Measurements from ENCODE around the gene ANLN.

Gene ANLN

DNA sequence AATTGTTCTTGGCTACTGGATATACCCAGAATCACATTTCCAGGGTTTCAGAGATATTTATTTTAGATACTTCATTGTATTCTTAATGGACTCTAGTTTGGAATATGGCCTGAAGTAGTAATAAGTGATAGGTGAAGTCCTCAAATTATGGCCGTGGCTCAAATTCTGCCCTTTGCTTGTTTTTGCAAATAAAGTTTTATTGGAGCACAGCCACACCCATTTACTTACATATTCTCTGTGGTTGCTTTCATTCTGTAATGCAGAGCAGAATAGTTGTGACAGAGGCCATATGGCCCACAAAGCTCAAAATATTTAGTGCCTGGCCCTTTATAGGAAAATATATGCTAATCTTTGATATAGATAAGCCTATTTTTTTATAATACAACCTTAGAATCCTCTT is 19.5 kb downstream of the ANLN start:
- DNase-seq (ENCODE audit: low spot score) (no peak), FAIRE-seq (no peak)

DNA sequence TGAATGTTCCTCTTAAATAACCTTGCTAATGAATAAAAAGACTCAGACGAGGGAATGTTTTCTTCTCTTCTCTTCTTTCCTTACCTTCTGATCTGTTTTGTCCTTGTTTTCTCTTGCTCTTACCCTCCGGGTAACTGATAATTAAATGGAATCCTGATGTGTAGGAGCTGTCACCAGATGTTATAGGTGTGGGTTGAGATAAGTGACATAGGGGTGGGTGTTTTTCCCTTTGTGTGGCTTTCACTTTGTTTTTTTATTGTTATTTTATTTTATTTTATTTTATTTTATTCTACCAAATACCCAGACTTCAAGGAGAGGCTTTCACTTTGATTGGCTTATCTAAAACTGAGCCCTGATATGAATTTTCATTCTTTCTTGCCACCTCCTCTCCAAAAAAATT is 25.5 kb downstream of the ANLN start:
- DNase-seq (ENCODE audit: low spot score) = no peak
- FAIRE-seq = no peak

DNA sequence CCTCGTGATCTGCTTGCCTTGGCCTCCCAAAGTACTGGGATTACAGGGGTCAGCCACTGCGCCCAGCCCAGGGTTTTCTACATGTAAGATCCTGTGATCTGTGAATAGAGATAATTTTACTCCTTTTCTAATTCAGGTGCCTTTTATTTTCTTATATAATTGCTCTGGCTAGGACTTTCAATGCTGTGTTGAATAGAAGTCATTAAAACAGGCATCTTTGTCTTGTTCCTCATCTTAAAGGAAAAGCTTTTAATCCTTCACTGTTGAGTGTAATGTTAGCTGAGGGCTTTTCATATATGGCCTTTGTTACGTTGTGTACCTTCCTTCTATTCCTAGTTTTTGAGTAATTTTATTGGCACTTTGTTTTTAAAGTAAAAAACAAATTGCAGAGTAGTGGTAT is 26.6 kb downstream of the ANLN start:
- DNase-seq (ENCODE audit: low spot score) = no peak
- FAIRE-seq = no peak

DNA sequence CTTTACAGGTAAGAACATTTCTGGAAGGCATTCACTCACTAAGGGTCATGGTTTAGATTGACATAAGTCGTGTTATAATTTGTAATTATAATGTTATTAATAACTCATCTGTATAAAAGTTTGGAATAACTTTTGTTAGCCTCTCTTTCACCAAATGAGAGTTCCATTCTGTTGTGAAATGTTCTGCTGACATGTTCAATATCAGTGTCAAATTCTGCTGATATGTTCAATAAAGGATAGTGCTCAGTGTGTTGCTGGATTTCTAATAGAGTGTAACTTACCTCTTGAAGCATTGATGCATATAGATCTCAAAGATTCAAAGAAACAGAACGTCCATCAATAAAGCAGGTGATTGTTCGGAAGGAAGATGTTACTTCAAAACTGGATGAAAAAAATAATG is 30.6 kb downstream of the ANLN start:
- no peak for DNase-seq (ENCODE audit: low spot score)
- no peak for FAIRE-seq

DNA sequence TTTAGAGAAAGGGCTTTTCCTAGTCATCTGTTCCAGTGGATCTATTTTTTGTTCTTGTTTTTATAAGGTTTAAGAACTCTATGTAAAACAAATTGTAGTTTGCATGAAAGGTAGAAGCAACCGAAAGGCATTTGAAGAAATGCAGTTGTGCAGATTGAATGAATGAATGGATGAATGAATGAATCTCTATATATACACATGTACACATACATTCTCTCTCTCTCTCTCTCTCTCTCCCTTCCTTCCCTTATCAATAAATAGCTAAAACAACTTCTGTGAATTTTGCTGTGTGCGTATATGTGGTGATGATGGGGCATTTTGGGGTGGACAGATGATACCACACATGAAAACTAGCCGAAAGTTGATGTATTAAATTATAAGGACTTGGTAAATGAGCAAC is 32.4 kb downstream of the ANLN start:
- no peak for FAIRE-seq
- DNase-seq (ENCODE audit: low spot score) = no peak

DNA sequence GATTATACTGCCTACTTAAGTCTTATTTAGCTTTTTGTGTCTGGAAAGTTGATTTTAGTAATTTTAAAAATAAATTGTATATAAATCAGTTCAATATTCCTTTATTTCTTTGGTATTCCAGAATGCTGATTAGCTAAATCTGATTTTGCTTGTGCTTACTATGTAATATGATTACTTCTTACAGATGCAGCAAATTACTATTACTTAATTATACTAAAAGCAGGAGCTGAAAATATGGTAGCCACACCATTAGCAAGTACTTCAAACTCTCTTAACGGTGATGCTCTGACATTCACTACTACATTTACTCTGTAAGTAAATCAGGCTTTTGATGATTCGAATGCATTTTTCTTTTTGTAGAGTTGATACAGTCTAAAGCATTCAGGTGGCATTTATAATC is 34.0 kb downstream of the ANLN start:
- DNase-seq (ENCODE audit: low spot score) (no peak), FAIRE-seq (no peak)

DNA sequence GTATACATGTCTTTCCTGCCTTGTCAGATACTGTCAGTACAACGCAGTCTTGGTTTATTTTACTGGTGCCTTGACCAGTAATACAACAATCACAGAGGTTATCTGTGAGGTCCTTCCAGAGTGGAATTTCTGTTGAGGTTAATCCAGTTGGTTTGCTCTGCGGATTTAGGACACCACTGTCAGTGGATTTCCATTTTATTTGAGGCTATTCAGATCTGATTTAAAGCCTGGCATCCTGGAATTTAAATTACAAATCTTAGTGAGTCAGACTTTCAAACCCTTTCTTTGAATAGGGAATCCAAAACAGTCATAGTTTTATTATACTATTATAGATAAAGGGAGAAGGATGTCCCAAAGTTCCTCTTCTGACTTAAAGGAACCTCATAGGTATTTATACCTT is 40.5 kb downstream of the ANLN start:
- no peak for DNase-seq (ENCODE audit: low spot score)
- peak; percentile 21 for FAIRE-seq

DNA sequence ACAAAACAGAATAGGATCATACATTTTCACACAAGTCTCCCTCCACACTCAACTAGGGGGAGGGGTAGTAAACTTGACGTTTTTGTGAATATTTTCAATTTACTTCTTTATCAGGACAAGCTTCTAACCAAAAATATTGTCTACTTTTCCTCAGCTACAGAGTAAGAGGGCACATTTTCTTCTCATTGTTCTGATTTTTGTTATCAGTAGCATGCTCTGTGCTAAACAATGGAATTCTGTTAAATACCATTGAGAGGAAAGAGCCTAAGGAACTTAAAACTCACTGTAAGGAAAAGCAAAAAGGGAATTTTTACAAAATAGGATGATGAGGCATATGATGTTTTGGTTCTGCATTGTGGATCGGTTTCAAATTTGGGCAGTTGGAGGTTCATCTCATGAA is 41.2 kb downstream of the ANLN start:
- no peak for FAIRE-seq
- no peak for DNase-seq (ENCODE audit: low spot score)

DNA sequence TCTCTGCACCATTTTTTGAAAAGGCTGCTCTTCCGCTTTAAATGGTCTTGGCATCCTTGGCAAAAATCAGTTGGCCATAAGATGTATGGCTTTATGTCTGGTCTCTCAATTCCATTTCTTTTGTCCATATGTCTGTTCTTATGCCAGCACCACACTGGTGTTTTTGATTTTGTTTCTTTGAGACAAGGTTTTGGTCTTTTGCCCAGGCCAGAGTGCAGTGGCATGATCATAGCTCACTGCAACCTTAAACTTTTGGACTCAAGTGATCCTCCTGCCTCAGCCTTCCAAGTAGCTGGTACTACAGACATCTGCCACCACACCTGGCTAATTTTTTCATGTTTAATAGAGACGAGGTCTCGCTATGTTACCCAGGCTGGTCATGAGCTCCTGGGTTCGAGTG is 48.5 kb downstream of the ANLN start:
- DNase-seq (ENCODE audit: low spot score) (no peak), FAIRE-seq (no peak)

DNA sequence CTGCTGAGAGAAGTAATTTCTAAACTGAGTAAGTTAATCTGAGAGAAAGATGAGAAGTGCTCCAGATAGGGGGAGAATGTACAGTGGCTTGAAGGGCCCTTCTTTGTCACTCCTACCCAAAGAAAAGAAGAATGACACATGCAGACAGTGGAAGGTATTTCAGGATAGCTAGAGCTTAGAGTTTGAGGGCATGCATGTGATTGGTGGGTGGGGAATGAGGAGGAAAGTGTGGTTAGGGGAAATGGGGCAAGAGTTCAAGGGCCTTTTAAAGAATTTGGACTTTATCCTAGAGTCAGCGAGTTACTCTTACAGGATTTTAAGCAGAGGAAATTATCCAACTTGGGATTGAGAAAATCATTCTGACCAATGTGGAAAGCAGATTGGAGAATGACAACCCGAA is 50.0 kb downstream of the ANLN start:
- FAIRE-seq (no peak), DNase-seq (ENCODE audit: low spot score) (no peak)

DNA sequence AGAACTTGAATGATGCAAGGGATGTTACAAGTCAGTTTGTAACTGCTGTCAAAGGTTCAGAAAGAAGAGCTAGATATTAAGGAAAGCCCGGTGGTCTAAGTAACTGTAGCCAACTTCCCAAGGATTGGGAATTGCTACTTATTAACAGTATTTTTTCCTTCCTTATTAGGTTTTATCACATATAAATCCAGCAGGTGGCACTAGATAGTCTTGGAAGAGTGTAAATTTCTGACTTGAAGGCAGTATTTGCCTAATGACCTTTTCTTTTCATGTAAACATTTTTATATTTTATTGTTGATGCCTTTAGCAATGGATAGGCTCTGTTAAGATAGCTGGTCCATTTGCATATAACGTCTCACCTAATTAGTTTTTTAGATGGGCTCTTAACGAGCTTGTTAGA is 51.2 kb downstream of the ANLN start:
- FAIRE-seq = peak; percentile 45
- DNase-seq (ENCODE audit: low spot score) = peak; percentile 25

DNA sequence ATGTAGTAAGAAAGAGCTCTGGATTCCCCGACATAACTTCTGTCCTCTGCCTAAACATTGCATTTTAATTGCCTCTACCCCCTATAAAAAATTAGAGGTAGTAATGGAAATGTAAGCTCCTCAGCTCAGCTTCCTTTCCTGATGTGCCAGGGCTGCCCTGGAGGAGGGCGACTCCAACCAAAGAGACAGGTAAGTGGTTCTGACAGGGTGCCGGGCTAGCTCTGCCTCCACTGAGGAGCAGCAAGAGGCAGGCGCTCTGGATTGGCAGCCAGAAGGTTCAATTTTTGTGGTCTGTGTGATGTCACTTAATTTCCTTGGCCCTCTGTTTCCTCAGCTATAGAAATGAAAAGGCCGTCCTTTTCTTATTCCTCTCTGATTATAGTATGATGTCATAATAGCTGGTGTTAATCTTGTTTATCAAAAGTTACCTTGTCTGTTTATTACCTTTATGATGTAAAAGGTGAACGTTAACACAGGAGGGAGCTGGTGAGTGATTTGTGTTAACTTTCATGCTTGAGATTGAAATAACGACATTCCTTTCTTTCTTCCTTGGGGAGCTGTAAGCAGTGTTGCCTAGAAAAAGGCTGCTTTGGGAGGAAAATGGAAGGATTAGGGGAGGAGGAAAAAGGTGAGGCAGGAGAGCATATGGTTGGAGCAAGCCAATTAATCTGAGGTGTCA is 51.8 kb downstream of the ANLN start:
- no peak for FAIRE-seq

DNA sequence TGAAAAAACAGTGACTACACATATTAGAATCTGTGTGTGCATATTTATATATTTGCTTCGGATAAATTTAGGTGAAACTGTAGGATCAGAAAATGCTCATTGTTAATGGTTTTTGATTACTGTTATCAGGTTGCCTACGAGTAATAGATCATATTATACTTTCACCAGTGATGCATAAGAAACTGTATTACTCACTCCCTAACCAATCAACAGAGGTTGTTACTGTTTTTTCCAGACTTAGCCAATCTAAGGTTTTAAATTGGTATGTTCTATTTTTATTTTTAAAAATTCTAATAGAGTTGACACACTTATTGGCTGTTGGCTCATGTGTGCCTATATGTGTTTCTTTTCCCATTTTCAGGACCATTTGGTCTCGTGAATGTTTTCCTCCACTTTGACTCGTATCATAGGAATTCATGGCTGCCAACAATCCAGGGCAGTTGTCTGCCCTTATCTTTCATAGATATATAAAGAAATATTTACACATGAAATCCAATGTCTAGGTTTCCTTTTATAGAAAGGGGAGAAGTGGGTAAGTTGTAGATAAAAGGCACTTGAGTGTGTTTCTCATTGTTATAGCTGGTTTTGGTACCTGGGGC is 59.2 kb downstream of the ANLN start:
- FAIRE-seq (peak; percentile 26), DNase-seq (ENCODE audit: low spot score) (no peak)

More for the DNA sequence above, 51.8 kb downstream of the ANLN start:
- no peak for DNase-seq (ENCODE audit: low spot score)

DNA sequence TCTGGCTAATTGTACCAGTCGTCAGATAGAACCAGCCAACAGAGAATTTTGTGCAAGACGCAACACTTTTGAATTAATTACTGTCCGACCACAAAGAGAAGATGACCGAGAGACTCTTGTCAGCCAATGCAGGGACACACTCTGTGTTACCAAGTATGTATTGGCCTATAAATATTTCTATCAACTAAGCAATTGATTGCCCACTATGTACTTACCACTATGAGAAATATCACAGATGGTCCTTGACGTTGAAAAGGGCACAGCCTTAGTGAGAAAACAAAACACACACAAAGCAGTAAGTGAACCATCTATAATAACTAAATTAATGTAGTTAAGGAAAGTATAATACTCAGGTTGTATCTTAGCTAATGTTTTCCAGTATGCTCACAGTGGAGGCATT is 60.0 kb downstream of the ANLN start:
- DNase-seq (ENCODE audit: low spot score) = no peak
- no peak for FAIRE-seq

DNA sequence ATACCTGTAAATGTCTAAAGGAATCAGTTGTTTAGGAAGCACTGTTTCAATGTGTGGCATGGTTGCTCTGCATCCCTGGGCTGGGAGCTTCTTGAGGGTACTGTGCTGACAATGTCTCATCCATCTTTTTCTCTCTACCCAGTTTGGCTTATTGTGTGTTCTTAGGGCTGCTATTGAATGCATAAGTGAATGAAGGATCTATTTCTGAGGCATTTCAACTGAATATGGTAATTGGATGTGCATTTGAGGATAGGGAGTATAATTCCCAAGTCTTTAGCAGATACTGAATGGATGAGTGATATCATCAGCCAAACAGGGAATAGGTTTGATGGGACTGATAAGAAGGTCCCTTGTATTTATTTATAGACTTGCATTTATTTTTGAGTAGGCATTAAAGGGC is 64.1 kb downstream of the ANLN start:
- FAIRE-seq = no peak
- no peak for DNase-seq (ENCODE audit: low spot score)

DNA sequence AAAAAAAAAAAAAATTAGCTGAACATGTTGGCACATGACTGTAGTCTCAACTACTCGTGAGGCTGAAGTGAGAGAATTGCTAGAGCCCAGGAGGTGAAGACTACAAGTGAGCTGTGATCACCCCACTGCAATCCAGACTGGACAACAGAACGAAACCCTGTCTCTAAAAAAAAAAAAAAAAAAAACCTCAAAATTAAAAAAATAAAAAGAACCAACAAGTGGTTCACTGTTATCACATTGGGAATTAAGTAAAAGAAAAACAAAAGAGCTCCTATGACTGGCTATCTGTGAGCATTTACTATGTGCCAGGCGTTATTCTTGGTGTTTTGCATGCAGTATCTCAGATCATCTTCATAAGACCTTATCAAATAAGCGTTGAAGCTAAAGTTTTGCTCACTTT is 66.0 kb downstream of the ANLN start:
- no peak for DNase-seq (ENCODE audit: low spot score)
- FAIRE-seq = no peak

DNA sequence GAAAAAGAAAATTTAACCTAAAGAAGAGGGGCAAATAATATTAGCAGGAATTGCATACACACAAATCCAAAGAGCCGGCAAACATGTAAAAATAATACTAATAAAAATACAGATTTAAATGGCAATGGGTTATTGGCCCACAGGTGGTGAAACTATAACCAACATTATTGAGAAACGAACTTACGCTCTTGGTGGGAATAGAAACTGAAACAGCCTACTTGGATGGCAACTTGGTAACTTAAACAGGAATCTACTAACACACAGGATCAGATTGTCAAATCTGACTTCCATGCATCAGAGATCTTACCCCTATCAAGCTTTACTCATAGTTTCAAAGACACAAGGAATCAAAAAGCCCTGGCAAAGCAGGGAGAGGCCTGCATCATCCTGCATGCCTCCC is 66.5 kb downstream of the ANLN start:
- FAIRE-seq (no peak), DNase-seq (ENCODE audit: low spot score) (no peak)

DNA sequence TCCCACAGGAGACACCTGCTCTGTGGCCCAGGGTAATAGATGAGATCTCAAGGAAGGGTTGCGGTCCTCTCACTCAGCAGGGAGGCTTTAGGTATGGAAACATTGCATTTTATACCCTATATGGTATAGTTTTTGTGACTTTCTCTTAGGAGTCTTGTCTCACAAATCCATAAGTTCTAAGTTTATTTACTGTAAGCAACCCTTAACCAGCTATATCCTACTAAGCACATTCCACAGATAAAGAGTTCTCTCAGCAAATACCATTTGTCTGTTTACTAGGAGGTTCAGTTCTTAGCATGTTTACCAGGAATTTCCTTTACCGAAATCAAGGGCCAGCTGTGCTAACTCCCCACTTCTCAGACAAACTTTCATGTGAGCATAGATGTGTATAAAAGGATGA is 66.9 kb downstream of the ANLN start:
- FAIRE-seq = no peak
- no peak for DNase-seq (ENCODE audit: low spot score)

DNA sequence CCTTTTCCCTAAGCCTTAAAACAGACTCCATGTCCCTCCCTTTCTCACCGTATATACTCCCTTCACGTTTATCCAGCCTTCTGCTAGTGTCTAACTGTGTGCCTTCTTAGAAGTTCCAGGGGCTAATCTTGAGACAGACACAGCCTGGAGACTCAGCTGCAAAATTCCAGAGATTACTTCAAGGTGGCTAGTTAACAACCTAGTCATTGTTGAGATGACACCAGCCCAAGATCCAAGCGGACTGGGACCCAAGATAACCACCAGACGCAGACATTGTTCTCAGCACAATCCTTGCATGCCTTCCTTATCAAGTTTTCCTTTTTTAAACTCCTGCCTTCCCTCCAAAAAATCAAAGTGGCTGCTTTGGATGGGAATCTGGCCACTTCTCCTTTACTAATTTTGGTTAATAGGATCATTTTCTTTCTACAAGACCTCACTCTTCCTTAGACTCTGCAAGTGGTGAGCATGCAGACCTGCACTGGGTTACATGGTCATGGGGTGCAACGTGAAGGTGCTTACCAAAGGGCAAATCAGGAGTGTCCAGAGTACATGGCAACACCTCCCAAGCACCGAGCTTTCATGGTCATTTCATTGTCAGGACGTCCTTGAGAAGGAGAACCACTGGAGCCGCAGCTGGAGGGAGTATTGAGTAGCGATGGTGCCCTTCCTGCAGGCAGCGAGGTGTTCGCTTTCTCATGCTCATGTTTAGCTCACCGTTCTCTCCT is 69.7 kb downstream of the ANLN start:
- DNase-seq (ENCODE audit: low spot score) (no peak), FAIRE-seq (no peak)

DNA sequence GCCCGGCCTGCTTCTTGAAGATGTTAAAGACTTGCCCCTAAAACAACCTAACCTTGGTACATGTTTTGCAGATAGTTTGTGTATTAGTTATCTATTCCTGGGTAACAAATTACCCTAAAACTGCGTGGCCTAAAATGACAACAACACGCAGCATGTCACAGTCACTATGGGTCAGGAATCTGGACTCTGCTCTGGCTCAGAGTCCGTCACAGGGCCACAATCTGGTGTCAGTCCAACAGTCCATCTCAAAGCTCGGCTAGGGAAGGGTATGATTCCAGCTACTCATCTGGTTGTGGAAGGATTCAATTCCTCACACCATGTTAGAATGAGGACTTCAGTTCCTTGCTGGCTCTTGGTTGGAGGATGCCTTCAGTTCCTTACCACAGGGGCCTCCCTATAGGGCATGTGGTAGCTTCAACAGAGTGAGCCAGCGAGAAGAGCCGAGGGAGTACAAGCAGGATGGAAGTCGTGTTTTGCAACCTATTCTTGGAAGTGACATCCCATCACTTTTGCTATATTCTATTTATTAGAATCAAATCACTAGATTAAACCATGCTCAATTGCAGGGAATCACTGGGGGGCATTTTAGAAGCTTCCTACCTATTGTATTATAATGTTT is 71.3 kb downstream of the ANLN start:
- DNase-seq (ENCODE audit: low spot score) = no peak
- no peak for FAIRE-seq

DNA sequence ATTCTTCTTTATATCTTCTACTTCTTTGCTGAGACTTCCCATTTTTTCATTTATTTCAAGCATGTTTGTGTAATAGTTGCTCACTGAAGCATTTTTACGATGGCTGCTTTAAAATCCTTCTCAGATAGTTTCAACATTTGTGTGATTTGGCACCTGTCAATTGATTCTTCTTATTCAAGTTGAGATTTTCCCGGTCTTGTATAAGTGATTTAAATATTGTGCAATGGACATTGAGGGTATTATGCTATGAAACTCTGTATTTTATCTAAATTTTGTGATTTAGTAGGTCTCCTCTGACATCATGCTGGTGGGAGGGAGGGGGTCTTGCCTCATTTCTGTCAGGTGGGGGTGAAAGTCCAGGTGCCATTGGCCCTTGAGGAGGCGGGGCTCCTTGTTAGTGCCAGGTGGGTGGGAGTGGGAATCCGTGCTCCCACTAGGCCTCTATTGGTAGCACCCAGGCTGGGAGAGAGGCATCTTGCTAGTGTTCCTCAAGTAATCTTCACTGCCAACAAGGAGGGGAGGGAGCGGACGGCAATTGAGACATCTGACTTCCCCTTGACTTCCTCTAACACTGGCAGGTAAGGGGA is 73.0 kb downstream of the ANLN start:
- DNase-seq (ENCODE audit: low spot score) (no peak), FAIRE-seq (no peak)

DNA sequence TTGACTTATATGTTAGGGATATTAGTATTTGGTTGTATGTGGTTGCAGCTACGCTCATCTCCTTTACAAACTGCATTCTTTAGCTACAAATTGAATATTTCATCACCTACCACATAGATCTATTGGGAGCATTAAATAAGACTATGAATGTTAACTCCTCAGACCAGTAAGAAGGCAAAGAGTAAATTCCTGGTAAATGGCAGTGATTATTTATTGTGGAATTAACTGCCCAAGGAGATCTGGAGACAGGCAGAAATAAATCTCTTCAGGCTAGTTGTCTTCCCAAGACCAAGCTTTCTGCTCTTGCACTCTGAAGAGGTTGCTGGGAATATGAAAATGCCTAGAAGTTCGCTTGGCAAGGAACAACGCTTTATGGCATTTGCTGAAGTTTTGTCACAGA is 74.6 kb downstream of the ANLN start:
- DNase-seq (ENCODE audit: low spot score) (no peak), FAIRE-seq (no peak)

Data from RCC 7860 (cell line).